SU-DHL-6 (cell line): Measurements from ENCODE around the gene MAML3.

ENCODE experiments used
- CTCF ChIP-seq: fragments of 200-600 bp; sonication (generic); IDR thresholded peaks from one replicate; pipeline ENCODE4 v1.5.1; 2017; ENCODE audit warnings: antibody characterized with exemption, mild to moderate bottlenecking, low read length, moderate library complexity; ENCODE audit not compliant: insufficient read depth, poor library complexity, severe bottlenecking
- EZH2phosphoT487 ChIP-seq: fragments of 200-600 bp; sonication (generic), shearing (Covaris generic); conservative IDR thresholded peaks from 2 replicates; pipeline ENCODE4 v1.6.1; 2018; ENCODE audit warnings: mild to moderate bottlenecking, antibody characterized with exemption, low read length, moderate library complexity, mixed read lengths

- no peak for TF ChIP-seq CTCF
- TF ChIP-seq EZH2phosphoT487, result no peak
Observed at GRCh38 chr4:140105436-140105835, 48.5 kb downstream of the MAML3 start.
